ENCODE measurements around the gene NPAS3.

GRCh38 chr14:33587791-33588190 is 649.1 kb downstream of the NPAS3 start:
- TF ChIP-seq, protein P1, sequence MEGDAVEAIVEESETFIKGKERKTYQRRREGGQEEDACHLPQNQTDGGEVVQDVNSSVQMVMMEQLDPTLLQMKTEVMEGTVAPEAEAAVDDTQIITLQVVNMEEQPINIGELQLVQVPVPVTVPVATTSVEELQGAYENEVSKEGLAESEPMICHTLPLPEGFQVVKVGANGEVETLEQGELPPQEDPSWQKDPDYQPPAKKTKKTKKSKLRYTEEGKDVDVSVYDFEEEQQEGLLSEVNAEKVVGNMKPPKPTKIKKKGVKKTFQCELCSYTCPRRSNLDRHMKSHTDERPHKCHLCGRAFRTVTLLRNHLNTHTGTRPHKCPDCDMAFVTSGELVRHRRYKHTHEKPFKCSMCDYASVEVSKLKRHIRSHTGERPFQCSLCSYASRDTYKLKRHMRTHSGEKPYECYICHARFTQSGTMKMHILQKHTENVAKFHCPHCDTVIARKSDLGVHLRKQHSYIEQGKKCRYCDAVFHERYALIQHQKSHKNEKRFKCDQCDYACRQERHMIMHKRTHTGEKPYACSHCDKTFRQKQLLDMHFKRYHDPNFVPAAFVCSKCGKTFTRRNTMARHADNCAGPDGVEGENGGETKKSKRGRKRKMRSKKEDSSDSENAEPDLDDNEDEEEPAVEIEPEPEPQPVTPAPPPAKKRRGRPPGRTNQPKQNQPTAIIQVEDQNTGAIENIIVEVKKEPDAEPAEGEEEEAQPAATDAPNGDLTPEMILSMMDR (IDR thresholded peaks at IDR 0.05) = no peak
- no peak for TF ChIP-seq POLR2A (IDR thresholded peaks at IDR 0.05)
